OCI-LY3 (cell line): ENCODE measurements around the gene CDH5.

Experiments used
- H2AFZ ChIP-seq: fragments of 200-600, 300-600 bp; shearing (Covaris generic); 2 replicates; pipeline ENCODE4 v1.6.0; 2014; ENCODE audit warnings: antibody characterized with exemption, low read depth, low read length
- H3K27ac ChIP-seq: fragments of 200-600, 300-600 bp; sonication (generic); 2 replicates; pipeline ENCODE4 v1.5.1; 2014; ENCODE audit warnings: mild to moderate bottlenecking, low read length, moderate library complexity, mixed read lengths
- H3K27me3 ChIP-seq: fragments of 200-600, 300-600 bp; sonication (generic); 2 replicates; pipeline ENCODE4 v1.6.1; 2014; ENCODE audit warnings: low read depth, low read length, mixed read lengths
- H3K36me3 ChIP-seq: fragments of 200-600, 300-600 bp; sonication (generic); replicated peaks from 2 replicates; pipeline ENCODE3; 2014; ENCODE audit warnings: low read depth, low read length, mixed read lengths
- H3K4me1 ChIP-seq: fragments of 300-600, 200-600 bp; sonication (generic); 2 replicates; pipeline ENCODE4 v1.6.1; 2014; ENCODE audit warnings: low read length, mixed read lengths
- H3K4me2 ChIP-seq: fragments of 200-600, 300-600 bp; sonication (generic); 2 replicates; pipeline ENCODE4 v1.6.1; 2014; ENCODE audit warnings: low read length, mixed read lengths
- H3K4me3 ChIP-seq: fragments of 300-600, 200-600 bp; sonication (generic); 2 replicates; pipeline ENCODE4 v1.5.1; 2014; ENCODE audit warnings: antibody characterized with exemption, mild to moderate bottlenecking, low read length, moderate library complexity
- H3K79me2 ChIP-seq: fragments of 300-600, 200-600 bp; shearing (Covaris generic); 2 replicates; pipeline ENCODE4 v1.6.1; 2014; ENCODE audit warnings: mild to moderate bottlenecking, low read length, mixed read lengths
- H3K9ac ChIP-seq: fragments of 300-600, 200-600 bp; shearing (Covaris generic); 2 replicates; pipeline ENCODE4 v1.6.0; 2014; ENCODE audit warnings: mild to moderate bottlenecking, low read length, moderate library complexity
- H3K9me3 ChIP-seq: fragments of 200-600, 300-600 bp; shearing (Covaris generic); 2 replicates; pipeline ENCODE4 v1.6.1; 2014; ENCODE audit warnings: low read length, mixed read lengths; ENCODE audit not compliant: insufficient read depth
- H4K20me1 ChIP-seq: fragments of 200-600, 300-600 bp; sonication (generic); 2 replicates; pipeline ENCODE4 v1.6.1; 2016; ENCODE audit warnings: low read length, mixed read lengths; ENCODE audit not compliant: insufficient read depth
- CTCF ChIP-seq: fragments of 200-600, 300-600 bp; sonication (generic); IDR thresholded peaks from 2 replicates; pipeline ENCODE4 v1.5.1; 2014; ENCODE audit warnings: antibody characterized with exemption, low read length, low read depth
- EZH2phosphoT487 ChIP-seq: fragments of 200-600 bp; shearing (Covaris generic); IDR thresholded peaks from 2 replicates; pipeline ENCODE4 v1.6.1; 2018; ENCODE audit warnings: antibody characterized with exemption, mixed run types, low read depth

The CDH5 gene

GRCh38 chr16:66416136-66416535, 49.6 kb downstream of the CDH5 start:
- Histone ChIP-seq H3K4me2 (no peak overlapping the region), H3K4me1 (peaks cover 11% of the 10 kb centered on the region), H3K79me2 (no peaks in the 10 kb centered on the region), H3K4me3 (no peak overlapping the region), H4K20me1 (no peaks in the 10 kb centered on the region), H3K9ac (no peak overlapping the region), H3K36me3 (no peaks in the 10 kb centered on the region), H3K27me3 (peaks cover 12% of the 10 kb centered on the region; the same call in 1 of the 2 replicates), H3K27ac (no peak overlapping the region), H3K9me3 (no peaks in the 10 kb centered on the region), H2AFZ (no peak overlapping the region)
- TF ChIP-seq CTCF = no peak
- no peak for TF ChIP-seq EZH2phosphoT487

GRCh38 chr16:66416939-66417700, 50.6 kb downstream of the CDH5 start:
- Histone ChIP-seq H3K4me1 (peaks cover 11% of the 10 kb centered on the region), H3K79me2 (no peaks in the 10 kb centered on the region), H3K4me3 (no peak overlapping the region), H3K4me2 (no peak overlapping the region), H3K27ac (no peak overlapping the region), H4K20me1 (no peaks in the 10 kb centered on the region), H3K27me3 (peaks cover 6% of the 10 kb centered on the region; the same call in 1 of the 2 replicates), H3K9me3 (no peaks in the 10 kb centered on the region), H3K9ac (no peak overlapping the region), H2AFZ (no peak overlapping the region), H3K36me3 (no peaks in the 10 kb centered on the region)
- TF ChIP-seq CTCF (no peak), EZH2phosphoT487 (no peak)

- Histone ChIP-seq H3K9ac (no peak overlapping the region), H3K27ac (no peak overlapping the region), H3K79me2 (no peaks in the 10 kb centered on the region), H3K4me2 (peak overlapping the region; percentile 57), H3K9me3 (no peaks in the 10 kb centered on the region), H2AFZ (peak overlapping the region; percentile 98), H3K4me3 (no peak overlapping the region), H3K27me3 (peaks cover 6% of the 10 kb centered on the region; the same call in 1 of the 2 replicates), H4K20me1 (no peaks in the 10 kb centered on the region), H3K4me1 (peaks cover 11% of the 10 kb centered on the region), H3K36me3 (no peaks in the 10 kb centered on the region)
- TF ChIP-seq EZH2phosphoT487 (no peak), CTCF (no peak)
These were observed 51.9 kb downstream of the CDH5 start for GRCh38 chr16:66418165-66418962.

GRCh38 chr16:66419527-66419926, 53.0 kb downstream of the CDH5 start:
- no peaks in the 10 kb centered on the region for H3K9me3 ChIP-seq
- no peak for TF ChIP-seq CTCF
- no peak for TF ChIP-seq EZH2phosphoT487
- peaks cover 11% of the 10 kb centered on the region for H3K4me1 ChIP-seq
- H3K79me2 ChIP-seq = no peaks in the 10 kb centered on the region
- no peaks in the 10 kb centered on the region for H4K20me1 ChIP-seq
- H3K9ac ChIP-seq = no peak overlapping the region
- H3K27me3 ChIP-seq = peaks cover 6% of the 10 kb centered on the region; the same call in 1 of the 2 replicates
- H3K27ac ChIP-seq = no peak overlapping the region
- H3K4me2 ChIP-seq = no peak overlapping the region
- H3K36me3 ChIP-seq = no peaks in the 10 kb centered on the region
- H2AFZ ChIP-seq = no peak overlapping the region
- H3K4me3 ChIP-seq = no peak overlapping the region
